Esophagus (tissue), 2 donors: ENCODE results near the gene ACTL10. TPM values are rescaled to one million over a fixed set of nuclear protein-coding genes. Genes with fewer than 3 reads are reported as not detected.

Source experiments
- H3K27ac ChIP-seq, 2 donors: one replicate each; pipeline ENCODE4 v1.5.1; 2013; ENCODE audit warnings: low read depth in 2 of 2, mild to moderate bottlenecking in 2 of 2, inconsistent platforms in 1 of 2, low read length in 1 of 2, moderate library complexity in 1 of 2
- H3K27me3 ChIP-seq, 2 donors: one replicate each; pipeline ENCODE4 v1.6.1; 2013; ENCODE audit warnings: low read length in 2 of 2, control low read depth in 1 of 2, mild to moderate bottlenecking in 1 of 2; ENCODE audit not compliant: insufficient read depth in 2 of 2, control insufficient read depth in 1 of 2
- H3K36me3 ChIP-seq, 2 donors: one replicate each; pipeline ENCODE4 v1.6.1; 2013; ENCODE audit warnings: low read length in 1 of 2; ENCODE audit not compliant: control insufficient read depth in 2 of 2, insufficient read depth in 2 of 2
- H3K4me1 ChIP-seq, 2 donors: one replicate each; pipeline ENCODE4 v1.6.1; 2013; ENCODE audit warnings: low read length in 1 of 2; ENCODE audit not compliant: control insufficient read depth in 2 of 2, insufficient read depth in 2 of 2
- H3K4me3 ChIP-seq, 2 donors: one replicate each; pipeline ENCODE4 v1.5.1; 2013; ENCODE audit warnings: low read length in 2 of 2, mild to moderate bottlenecking in 2 of 2, low read depth in 1 of 2, moderate library complexity in 1 of 2
- H3K9me3 ChIP-seq, 2 donors: one replicate each; pipeline ENCODE4 v1.6.1; 2013; ENCODE audit warnings: mild to moderate bottlenecking in 2 of 2, low read depth in 1 of 2, low read length in 1 of 2, moderate library complexity in 1 of 2; ENCODE audit not compliant: control insufficient read depth in 2 of 2, insufficient read depth in 1 of 2
- WGBS, 2 donors: extraction: QIAGEN DNeasy Blood & Tissue Kit; methylation state at CpG; one replicate each; pipeline ENCODE4 v1.1.7; 2013; 5-methylcytosine and 5-hydroxymethylcytosine counted together
- polyA plus RNA-seq, 2 donors: library from polyadenylated mRNA; stranded (reverse); fragments of 200-250 nt; gene quantifications; one replicate each; pipeline ENCODE4 v1.2.3, GENCODE V29; 2013
- donor health status: healthy with polysubstance abuse.
- donor health status: Bipolar disorder and iron deficiency.

The ACTL10 gene
- polyA plus RNA-seq, 2 donors: 1.4 to 2.8 TPM

DNA sequence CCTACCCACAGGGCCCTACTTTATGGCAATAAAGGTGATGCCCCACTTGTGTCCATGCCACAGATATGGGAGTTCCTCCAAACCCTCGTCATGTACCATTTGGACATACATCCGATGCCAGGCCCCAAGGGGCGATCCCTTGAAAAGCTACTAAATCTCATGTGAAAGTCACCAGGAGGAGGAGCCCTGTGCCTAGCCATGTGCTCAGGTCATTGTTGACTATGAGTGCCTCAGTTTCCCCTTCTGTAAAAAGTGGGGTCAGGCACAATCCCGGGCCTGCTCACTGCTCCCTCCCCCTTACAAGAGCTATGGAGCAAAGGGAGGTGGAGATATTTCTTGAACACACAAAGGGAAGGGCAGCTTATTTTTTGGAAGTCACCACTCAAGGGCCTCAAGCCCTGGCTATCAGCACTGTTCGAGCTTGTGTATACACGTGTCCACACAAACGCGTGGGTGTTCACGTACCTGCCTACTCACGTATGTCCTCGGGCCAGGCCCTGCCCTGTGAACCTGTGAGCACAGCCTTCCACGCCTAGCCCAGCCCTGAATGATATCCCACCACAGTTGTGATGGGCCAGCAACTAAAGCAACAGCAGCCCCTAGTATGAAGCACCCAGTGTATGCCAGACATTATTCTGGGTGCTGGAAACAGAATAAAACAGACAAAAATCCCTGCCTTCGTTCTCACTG is 1.9 kb downstream of the ACTL10 start:
- peak overlapping the region in 1 of 2 donors; percentile 38 for H3K27ac ChIP-seq
- H3K4me1 ChIP-seq: peaks cover 6 to 28% of the 10 kb centered on the region in 2 donors
- H3K36me3 ChIP-seq: peaks cover 0 to 2% of the 10 kb centered on the region in 2 donors
- H3K27me3 ChIP-seq: no peaks in the 10 kb centered on the region
- H3K4me3 ChIP-seq: no peak overlapping the region
- no peaks in the 10 kb centered on the region for H3K9me3 ChIP-seq
- 59 to 64% methylated on average over 13 of the region's 13 CpGs for WGBS, 2 donors

- H3K36me3 ChIP-seq: peaks cover 0 to 2% of the 10 kb centered on the region in 2 donors
- H3K27me3 ChIP-seq: no peaks in the 10 kb centered on the region
- no peaks in the 10 kb centered on the region for H3K9me3 ChIP-seq
- 90 to 97% methylated on average over 5 of the region's 5 CpGs for WGBS, 2 donors
- H3K4me1 ChIP-seq: peaks cover 6 to 25% of the 10 kb centered on the region in 2 donors
- no peak overlapping the region for H3K4me3 ChIP-seq
- H3K27ac ChIP-seq: no peak overlapping the region
Observed at GRCh38 chr20:33669224-33669623, 2.5 kb downstream of the ACTL10 start.

DNA sequence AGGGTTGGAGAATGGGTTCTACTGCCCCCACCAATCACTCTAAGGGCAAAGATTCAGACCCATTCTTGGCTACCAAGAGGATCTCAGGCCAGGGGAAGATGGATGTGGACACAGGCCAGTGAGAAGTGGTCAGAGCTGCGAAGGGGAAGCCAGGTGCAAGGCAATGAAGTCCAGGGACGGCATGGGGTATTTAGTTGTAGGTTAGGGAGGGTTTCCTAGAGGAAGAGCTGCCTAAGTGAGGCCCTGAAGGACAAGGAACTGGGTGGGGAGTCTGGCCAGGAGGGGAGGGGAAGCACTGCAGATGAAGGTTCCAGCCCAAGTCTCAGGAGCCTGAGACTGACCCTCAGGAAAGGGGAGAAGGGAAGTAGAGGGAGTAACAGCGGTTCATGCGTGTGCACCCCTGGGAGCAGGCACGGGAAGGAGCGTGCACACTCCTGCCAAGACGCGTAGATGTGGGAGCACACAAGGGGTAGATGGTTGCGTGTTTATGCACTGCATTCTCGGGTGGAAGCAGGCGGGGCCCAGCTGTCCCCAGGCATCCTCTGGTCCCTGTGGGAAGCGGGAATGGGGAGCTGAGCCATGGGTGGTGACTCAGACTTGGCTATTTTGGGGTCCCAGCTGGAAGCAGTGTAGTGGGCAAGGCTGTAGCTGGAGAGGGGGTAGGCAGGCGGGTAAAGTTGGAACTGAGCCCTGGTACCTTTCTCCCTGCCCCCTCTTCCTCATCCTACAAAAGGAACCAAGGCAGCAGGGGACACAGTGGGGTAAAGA is 3.3 kb downstream of the ACTL10 start:
- Histone ChIP-seq H3K4me3 (no peak overlapping the region), H3K27ac (no peak overlapping the region), H3K9me3 (no peaks in the 10 kb centered on the region), H3K4me1 (peaks cover 4 to 20% of the 10 kb centered on the region in 2 donors), H3K36me3 (peaks cover 0 to 2% of the 10 kb centered on the region in 2 donors), H3K27me3 (no peaks in the 10 kb centered on the region)
- 70 to 73% methylated on average over 13 of the region's 13 CpGs for WGBS, 2 donors

- Histone ChIP-seq H3K4me1 (peaks cover 4 to 20% of the 10 kb centered on the region in 2 donors), H3K36me3 (peaks cover 0 to 2% of the 10 kb centered on the region in 2 donors), H3K27me3 (no peaks in the 10 kb centered on the region), H3K27ac (no peak overlapping the region), H3K4me3 (no peak overlapping the region), H3K9me3 (no peaks in the 10 kb centered on the region)
- 82 to 87% methylated on average over 6 of the region's 6 CpGs for WGBS, 2 donors
Observed at GRCh38 chr20:33670715-33671499, 4.2 kb downstream of the ACTL10 start.

GRCh38 chr20:33671573-33672288 is 5.0 kb downstream of the ACTL10 start:
- Histone ChIP-seq H3K4me3 (no peak overlapping the region), H3K27me3 (no peaks in the 10 kb centered on the region), H3K4me1 (peaks cover 4 to 18% of the 10 kb centered on the region in 2 donors), H3K36me3 (peaks cover 0 to 8% of the 10 kb centered on the region in 2 donors), H3K27ac (peak overlapping the region in 1 of 2 donors; percentile 33), H3K9me3 (no peaks in the 10 kb centered on the region)
- 79 to 82% methylated on average over 8 of the region's 8 CpGs for WGBS, 2 donors

DNA sequence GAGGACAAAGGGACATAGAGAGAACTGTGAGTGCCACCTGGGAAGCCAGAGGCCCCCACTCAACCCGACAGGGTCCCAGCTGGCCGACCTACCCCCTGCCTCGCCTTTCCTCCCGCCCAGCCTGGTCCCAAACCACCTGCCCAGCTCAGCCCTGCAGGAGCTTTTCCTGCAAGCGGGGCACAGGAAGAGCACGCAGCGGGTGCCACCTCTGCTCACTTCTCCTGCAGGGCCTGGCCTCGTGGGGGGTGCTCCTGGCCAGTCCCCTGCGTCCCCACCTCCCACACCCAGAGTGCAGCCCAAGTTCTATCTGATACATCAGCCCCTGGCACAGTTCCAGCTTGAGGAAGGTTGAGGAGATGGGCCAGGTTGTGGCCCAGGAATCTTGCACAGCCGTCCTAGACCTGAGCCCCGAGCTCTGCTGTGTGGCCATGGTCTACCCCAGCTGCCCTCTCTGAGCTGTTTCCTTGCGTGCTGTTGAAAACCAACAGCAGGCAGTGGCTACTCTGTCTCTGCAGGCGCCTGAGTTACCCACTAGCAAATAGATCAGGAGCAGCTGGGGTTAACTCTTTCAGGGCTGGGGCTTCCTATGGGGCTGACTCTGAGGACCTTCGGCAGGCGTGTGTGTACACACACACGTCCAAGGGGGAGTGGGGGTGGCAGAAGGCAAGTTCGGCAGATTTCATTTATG is 5.8 kb downstream of the ACTL10 start:
- WGBS, 2 donors: 64 to 74% methylated on average over 17 of the region's 17 CpGs
- no peak overlapping the region for H3K27ac ChIP-seq
- no peak overlapping the region for H3K4me3 ChIP-seq
- no peaks in the 10 kb centered on the region for H3K9me3 ChIP-seq
- H3K4me1 ChIP-seq: peaks cover 4 to 13% of the 10 kb centered on the region in 2 donors
- peaks cover 0 to 9% of the 10 kb centered on the region in 2 donors for H3K36me3 ChIP-seq
- H3K27me3 ChIP-seq: no peaks in the 10 kb centered on the region

DNA sequence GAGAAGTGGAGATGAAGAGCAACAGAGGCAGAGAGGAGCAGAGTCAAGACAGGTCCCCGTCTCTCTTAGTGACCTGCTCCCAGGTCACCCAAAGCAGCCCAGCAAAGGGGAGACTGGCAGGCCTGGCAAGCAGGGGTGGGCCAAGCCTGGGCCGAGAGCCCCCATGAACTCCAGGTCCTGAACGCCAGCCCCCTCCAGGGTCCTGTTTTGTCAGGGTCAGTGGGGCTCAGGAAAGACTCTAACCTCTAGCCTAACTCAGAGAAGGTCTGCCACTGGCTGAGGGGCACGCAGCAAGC is 6.3 kb downstream of the ACTL10 start:
- Histone ChIP-seq H3K36me3 (peaks cover 0 to 9% of the 10 kb centered on the region in 2 donors), H3K4me1 (peaks cover 4 to 11% of the 10 kb centered on the region in 2 donors), H3K27ac (peak overlapping the region in 1 of 2 donors; percentile 28), H3K4me3 (peak overlapping the region in 1 of 2 donors; percentile 77), H3K27me3 (no peaks in the 10 kb centered on the region), H3K9me3 (no peaks in the 10 kb centered on the region)
- 76 to 83% methylated on average over 4 of the region's 4 CpGs for WGBS, 2 donors

DNA sequence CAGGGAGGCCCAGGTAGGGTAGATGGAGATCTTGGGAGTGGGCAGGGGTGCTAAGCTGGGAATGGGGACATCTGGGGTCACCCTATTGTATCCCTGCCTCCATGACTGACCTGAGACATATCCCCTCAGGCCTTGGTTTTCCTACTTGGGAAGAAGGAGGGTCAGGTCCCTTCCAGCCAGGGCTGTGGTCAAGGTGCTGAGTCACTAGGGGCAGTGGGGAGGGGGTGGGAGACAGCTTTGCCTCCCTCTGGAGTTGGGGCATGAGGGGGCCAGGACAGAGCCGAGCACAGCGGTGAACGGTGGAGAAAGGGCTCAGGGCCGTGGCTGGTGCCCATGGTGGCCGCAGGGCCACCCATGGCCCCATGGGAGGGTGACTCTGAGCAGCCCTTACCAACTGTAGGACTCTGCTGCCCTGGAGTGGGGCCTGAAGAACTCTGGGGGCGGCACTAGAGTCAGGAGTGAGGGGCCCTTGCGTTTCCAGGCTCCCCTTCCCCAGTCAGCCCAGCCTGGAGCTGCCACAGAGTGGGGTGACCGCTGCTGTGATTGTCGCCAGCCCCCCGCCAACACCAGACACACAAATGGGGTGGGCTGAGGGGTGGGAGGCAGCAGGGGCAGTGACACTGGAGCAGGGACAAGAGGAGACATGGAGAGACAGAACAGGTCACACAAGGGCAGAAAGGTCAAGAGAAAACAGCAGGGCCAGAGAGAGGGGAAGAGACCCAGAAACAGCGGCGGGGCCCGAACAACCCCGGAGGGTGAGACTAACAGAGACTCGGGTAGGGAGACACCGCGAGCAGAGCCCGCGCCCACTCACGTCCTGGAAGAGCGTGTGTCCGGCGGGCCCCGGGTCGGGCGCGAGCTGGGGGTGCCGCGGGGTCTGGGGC is 6.9 kb downstream of the ACTL10 start:
- Histone ChIP-seq H3K36me3 (peaks cover 0 to 9% of the 10 kb centered on the region in 2 donors), H3K9me3 (no peaks in the 10 kb centered on the region)

More for the DNA sequence above, 6.9 kb downstream of the ACTL10 start:
- peaks cover 4 to 11% of the 10 kb centered on the region in 2 donors for H3K4me1 ChIP-seq
- H3K27ac ChIP-seq: peak overlapping the region; percentile 86 to 93
- H3K4me3 ChIP-seq: peak overlapping the region; percentile 59 to 77
- H3K27me3 ChIP-seq: no peaks in the 10 kb centered on the region
- WGBS, 2 donors: 18 to 22% methylated on average over 19 to 29 of the region's 29 CpGs
